ENCODE data around the gene OR13A1.
"Not testable (repeated sequence)": the region's sequence is repeated elsewhere in the genome, so short reads cannot be mapped to it uniquely, and the experiment has no call there.

The OR13A1 gene

GRCh38 chr10:45282061-45282460 lies 33.3 kb downstream of the OR13A1 start:
- DNase-seq (ENCODE audit: low read depth in 4 of 4, low spot score in 1 of 4): no peak

DNA sequence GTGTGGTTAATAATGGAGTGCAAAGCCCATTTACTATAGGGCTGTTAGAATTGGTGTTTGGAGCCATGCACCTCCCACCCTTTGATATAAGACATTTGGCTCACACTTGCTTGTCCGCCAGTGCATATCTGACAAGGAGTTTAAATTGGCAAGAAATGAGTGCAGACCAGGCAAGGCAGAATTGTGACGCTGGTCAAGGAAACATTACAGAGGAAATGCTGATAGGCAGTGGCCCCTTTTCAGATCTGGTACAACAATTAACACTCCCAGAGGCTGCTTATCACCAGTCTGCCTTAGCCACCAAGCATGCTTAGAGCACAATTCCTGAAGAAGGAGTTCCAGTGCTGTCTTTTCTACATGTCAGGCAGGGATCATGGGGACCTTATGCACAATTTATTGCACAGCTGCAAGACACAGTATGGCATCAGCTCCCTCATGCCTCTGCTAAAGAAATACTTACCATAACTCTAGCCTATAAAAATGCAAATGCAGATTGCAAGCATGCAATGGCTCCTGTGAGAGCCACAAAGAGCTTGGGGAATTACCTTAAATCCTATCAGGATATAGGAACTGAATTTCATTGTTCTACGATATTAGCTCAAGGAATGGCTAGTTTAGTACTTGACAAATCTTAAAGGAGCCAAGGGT lies 35.2 kb downstream of the OR13A1 start:
- no peak for DNase-seq (ENCODE audit: low read depth in 4 of 4, low spot score in 1 of 4)

DNA sequence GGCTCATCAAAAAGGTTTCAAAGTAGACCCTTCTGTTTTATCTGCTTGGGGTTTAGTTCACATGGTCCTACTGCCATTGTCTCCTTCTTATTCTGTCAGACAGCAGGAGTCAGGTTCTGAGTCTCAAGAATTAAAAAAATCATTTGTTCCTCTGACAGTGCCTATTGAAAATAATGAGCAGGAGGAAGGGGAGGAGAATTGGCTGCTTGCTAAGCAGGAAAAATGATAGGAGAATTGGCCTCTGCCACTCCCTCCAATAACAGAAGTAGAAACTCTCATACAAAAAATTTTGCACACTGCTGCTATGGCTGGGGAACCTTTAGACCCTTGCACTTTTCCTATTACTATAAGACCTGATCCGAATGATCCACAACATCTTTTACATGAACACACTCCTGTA lies 35.7 kb downstream of the OR13A1 start:
- DNase-seq (ENCODE audit: low read depth in 4 of 4, low spot score in 1 of 4): no peak

GRCh38 chr10:45278860-45279498 lies 36.4 kb downstream of the OR13A1 start:
- DNase-seq (ENCODE audit: low read depth in 4 of 4, low spot score in 1 of 4): no peak

- not testable (repeated sequence) for DNase-seq (ENCODE audit: low read depth in 4 of 4, low spot score in 1 of 4)
Observed at GRCh38 chr10:45276146-45276545, 39.3 kb downstream of the OR13A1 start.

- DNase-seq (ENCODE audit: low read depth in 4 of 4, low spot score in 1 of 4): no peak
Observed at GRCh38 chr10:45274364-45274763, 41.0 kb downstream of the OR13A1 start.

GRCh38 chr10:45267777-45268176 lies 47.6 kb downstream of the OR13A1 start:
- not testable (repeated sequence) for DNase-seq (ENCODE audit: low read depth in 4 of 4, low spot score in 1 of 4)

DNA sequence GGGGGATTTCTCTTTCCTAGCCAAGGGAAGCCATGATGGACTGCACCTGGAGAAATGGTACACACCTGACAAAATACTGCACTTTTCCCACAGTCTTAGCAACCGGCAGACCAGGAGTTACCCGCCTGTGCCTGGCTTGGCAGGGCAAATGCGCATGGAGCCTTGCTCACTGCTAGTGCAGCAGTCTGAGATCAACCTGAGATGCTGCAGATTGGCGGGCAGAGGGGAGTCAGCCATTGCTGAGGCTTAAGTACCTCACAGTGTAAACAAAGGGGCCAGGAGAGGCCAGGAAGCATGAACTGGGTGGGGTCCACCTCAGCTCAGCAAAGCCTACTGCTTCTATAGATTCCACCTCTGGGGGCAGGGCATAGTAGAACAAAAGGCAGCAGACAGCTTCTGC lies 49.4 kb downstream of the OR13A1 start:
- no peak for DNase-seq (ENCODE audit: low read depth in 4 of 4, low spot score in 1 of 4)

DNA sequence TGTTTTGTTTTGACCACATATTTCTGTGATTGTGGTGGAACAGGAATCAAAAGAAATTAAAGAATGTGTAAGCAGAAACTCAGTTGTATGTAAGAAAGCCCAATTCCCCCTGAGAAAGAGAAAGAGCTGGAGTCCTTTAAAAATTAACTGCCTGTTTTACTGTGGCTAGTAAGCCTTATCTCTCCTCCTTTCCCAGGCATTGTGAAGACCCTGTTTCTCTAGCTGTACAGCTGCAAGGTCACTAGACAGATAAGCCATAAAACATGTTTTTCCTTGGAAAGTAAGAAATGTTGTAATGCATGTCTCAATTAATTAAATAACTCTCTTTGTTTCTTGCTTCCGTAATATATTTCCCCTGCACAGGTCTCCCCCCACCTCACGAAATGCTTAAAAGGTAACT lies 53.5 kb downstream of the OR13A1 start:
- no peak for DNase-seq (ENCODE audit: low read depth in 4 of 4, low spot score in 1 of 4)

DNA sequence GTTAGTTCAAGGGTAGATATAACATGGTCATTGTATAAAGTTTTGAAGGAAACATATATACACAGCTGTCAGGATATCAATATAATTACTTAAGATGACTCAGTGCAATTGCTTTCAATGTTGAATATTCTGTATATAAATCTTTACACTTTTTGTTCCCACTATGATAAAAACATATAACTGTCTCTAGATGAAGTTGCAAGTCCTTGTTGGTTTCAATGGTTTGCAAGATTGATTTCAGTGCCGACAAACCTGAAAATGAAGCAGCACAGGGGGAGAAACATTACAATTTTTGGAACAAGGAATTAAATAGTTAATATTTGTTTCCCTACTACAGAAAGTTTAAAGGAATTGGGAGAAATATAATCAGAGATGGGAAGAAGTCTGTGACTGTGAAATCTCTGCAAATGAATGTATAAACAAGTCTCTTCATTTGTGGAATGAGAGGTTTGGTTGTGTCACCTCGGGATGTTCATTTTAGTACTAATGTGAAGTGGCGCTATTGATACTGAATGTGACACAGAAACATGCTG lies 54.1 kb downstream of the OR13A1 start:
- no peak for DNase-seq (ENCODE audit: low read depth in 4 of 4, low spot score in 1 of 4)

- DNase-seq (ENCODE audit: low read depth in 4 of 4, low spot score in 1 of 4): not testable (repeated sequence)
Observed at GRCh38 chr10:45260635-45261034, 54.8 kb downstream of the OR13A1 start.

- not testable (repeated sequence) for DNase-seq (ENCODE audit: low read depth in 4 of 4, low spot score in 1 of 4)
Observed at GRCh38 chr10:45259786-45260495, 55.5 kb downstream of the OR13A1 start.

DNA sequence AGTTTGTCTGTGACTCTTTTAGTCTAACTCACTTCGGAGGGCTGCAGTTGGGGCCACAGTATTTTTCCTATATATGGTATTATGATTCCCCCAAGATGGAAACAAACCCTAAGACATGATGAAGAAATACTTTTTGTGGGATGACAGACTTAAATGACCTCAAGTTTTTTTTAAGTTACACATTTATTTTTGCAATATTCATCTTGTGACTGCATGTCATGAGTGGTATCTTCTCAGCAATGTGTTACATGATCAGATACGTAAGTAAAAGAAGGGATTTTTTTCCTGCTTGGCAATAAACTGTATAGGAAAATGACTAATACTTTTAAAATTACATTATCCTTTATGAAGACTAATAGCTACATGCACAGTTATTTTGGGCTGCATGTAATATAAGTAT lies 57.8 kb downstream of the OR13A1 start:
- DNase-seq (ENCODE audit: low read depth in 4 of 4, low spot score in 1 of 4): no peak

DNA sequence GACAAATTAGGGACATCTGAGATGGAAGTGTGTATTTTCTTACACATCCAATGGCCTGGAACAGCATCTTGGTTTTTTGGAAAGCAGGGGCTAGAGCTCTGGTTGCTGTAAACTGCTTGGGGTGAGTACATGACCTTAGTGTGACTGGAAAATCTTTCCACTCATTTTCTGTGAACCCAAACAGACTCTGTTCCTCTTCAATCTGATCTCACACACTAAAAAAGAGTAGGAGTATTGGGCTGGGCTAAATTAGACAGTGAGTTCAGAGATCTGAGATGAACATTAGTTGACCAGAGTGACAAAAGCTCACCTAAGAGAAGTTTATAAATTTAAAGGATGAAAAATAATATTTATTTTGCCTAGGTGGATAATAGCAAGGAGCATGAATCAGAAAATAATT lies 59.2 kb downstream of the OR13A1 start:
- DNase-seq (ENCODE audit: low read depth in 4 of 4, low spot score in 1 of 4): no peak

DNA sequence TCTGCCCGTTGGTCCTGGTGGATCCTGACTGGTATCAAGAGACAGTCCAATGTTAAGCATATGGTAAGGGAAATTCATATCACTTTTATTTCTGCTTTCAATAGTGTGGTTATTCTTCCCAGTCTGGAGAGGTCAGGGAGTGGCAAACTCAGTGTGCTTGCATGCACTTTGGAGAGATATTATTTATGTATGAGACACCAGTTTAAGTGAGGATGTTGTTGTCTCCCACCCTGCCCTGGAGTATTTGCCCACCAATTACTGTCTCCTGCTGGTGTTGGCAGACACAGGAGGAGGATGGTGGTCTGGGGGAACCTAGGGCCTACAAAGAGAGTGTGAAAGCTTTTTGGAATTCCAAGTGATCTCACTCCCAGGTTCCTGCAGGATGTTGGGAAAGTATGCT lies 59.7 kb downstream of the OR13A1 start:
- DNase-seq (ENCODE audit: low read depth in 4 of 4, low spot score in 1 of 4): no peak

- no peak for DNase-seq (ENCODE audit: low read depth in 4 of 4, low spot score in 1 of 4)
Observed at GRCh38 chr10:45254892-45255291, 60.5 kb downstream of the OR13A1 start.

- no peak for DNase-seq (ENCODE audit: low read depth in 4 of 4, low spot score in 1 of 4)
Observed at GRCh38 chr10:45253183-45253914, 62.1 kb downstream of the OR13A1 start.

Data from stimulated activated CD4-positive, alpha-beta T cell treated with anti-CD3 and anti-CD28 coated beads, Interleukin-1b, Interleukin-23, amount 100 ng/mL, for 24 hours (primary cell).